COLO829 (cell line): Measurements from ENCODE around the gene GYS2.
"Not testable (repeated sequence)": the region's sequence is repeated elsewhere in the genome, so short reads cannot be mapped to it uniquely, and the experiment has no call there.

Experiments
- DNase-seq: peaks from one replicate; pipeline ENCODE4 v3.0.0; 2012; ENCODE audit warnings: low spot score

The GYS2 gene

DNA sequence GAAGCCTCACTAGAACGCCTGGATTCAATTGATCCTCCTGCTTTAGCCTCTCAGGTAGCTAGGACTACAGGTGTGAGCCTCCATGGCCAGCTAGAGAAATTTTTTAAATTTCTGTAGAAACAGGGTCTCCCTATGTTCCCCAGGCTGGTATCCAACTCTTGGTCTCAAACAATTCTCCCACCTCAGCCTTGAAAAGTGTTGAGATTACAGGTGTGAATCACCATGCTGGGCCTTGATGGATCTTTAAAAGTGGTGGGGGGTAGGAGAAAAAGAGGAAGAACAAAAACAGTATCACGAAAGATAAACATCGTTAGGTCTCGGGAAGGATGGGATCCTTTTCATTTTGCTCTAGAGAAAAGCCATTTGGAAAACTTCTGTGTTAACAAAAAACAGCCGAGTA lies 4.5 kb downstream of the GYS2 start:
- no peak for DNase-seq

DNA sequence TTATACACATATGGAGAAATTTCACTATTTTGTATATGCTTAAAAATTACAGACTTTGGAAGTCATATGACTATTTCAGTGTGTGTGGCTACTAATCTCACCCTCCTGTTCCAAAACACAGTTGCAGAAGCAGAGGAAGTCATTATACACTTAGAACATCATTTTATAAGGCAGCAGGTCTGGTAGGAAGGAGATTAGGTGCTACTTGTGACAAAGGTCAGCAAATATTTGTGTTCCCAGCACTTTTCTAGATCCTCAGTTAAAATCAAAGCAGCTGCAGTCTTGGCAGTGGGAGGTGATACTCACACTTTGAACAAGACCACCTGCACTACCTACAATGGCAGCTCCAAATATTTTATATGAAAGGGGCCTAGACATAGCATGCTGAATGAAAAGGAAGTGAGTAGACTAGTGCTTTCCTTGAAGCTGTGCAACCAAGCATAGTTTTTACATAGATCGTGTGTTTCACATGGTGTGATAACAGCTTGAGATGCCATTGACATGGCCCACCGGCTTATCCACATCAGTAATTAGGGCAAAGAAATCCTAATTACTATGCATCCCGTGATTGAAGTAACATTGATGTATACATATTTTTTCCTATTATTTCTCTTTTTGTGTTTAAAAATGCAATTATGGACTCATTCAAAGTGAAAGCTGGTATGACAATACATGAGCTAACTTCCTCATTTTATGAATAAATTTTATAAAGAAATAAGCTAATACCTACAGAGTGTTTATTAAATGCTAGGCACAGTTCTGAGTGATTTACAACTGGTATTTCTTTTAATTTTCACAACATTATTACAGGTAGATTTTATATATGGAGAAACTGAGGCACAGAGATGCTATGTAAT lies 5.3 kb downstream of the GYS2 start:
- no peak for DNase-seq

DNA sequence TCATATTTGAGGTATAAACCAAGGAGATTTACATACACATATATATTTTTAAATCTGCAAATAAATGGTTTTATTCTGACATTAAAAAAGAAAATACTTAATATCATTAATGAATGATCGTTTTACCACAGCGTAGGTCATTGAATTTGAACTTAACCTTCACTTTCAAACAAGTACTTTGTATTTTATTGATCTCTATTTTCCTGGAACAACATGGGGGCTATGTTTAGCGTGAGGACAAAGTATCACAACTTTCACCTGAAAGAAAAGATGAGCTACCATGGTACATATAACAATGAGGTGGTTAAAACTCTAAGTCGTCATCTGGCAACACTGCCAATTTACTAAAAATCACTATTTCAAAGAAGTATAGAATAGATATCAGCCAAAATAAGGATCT lies 6.0 kb downstream of the GYS2 start:
- DNase-seq = no peak

DNA sequence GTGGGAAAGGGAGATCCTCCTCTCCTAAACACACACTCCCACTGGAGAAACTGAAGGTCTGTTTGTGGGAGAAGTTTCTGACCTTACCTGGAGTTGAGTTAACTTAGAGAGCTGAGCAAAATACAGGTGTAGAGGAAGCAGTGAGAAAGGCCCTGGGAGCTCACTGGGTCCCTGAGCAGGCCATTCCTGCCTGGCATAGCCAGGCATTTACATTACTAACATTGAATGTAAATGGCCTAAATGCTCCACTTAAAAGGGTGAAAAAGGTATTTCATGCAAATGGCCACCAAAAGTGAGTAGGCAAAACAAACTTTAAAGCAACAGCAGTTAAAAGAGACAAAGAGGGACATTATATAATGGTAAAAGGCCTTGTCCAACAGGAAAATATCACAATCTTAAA lies 9.3 kb downstream of the GYS2 start:
- DNase-seq = not testable (repeated sequence)

DNA sequence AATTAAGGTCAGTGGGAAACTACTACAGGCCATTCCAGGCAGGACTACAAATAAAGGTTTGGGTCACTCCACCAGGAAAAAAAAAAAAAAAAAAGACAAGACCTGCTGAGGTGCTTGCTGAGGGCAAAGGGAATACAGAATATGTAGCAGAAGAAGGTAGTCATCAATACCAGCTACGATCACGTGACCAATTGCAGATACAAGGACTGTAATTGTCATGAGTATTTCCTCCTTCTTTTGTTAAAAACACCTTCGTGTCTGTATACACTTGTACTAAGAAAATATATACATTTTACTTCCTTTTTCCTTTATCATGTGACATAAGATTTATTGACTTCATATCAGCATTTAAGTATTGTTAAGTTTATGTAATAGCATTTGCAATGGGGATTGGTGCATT lies 19.2 kb downstream of the GYS2 start:
- no peak for DNase-seq

DNA sequence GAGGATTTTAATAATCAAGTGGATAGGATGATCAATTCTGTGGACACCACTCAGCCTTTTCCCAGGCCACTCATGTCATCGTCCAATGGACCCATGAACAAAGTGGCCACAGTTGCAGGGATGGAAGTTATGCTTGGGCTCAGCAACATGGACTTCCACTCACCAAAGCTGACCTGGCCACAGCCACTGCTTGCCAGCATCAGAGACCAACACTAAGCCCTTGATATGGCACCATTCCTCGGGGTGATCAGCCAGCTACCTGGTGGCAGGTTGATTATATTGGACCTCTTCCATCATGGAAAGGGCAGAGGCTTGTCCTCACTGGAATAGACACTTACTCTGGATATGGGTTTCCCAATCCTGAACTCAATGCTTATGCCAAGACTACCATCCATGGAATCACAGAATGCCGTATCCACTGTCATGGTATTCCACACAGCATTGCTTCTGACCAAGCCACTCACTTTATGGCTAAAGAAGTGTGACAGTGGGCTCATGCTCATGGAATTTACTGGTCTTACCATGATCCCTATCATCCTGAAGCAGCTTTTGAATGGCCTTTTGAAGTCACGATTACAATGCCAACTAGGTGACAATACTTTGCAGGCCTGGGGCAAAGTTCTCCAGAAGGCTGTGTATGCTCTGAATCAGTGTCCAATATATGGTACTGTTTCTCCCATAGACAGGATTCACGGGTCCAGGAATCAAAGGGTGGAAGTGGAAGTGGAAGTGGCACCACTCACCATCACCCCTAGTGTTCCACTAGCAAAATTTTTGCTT lies 20.1 kb downstream of the GYS2 start:
- not testable (repeated sequence) for DNase-seq

DNA sequence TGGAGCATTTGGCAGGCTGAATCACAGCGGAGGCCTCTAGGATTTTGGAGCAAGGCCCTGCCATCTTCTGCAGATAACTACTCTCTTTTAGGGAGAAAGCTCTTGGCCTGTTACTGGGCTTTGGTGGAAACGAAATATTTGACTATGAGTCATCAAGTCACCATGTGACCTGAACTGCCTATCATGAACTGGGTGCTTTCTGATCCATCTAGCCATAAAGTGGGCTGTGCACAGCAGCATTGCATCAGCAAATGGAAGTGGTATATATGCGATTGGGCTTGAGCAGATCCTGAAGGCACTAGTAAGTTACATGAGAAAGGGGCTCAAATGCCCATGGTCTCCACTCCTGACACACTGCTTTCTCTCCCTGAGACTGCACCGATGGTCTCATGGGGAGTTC lies 21.1 kb downstream of the GYS2 start:
- DNase-seq = no peak

DNA sequence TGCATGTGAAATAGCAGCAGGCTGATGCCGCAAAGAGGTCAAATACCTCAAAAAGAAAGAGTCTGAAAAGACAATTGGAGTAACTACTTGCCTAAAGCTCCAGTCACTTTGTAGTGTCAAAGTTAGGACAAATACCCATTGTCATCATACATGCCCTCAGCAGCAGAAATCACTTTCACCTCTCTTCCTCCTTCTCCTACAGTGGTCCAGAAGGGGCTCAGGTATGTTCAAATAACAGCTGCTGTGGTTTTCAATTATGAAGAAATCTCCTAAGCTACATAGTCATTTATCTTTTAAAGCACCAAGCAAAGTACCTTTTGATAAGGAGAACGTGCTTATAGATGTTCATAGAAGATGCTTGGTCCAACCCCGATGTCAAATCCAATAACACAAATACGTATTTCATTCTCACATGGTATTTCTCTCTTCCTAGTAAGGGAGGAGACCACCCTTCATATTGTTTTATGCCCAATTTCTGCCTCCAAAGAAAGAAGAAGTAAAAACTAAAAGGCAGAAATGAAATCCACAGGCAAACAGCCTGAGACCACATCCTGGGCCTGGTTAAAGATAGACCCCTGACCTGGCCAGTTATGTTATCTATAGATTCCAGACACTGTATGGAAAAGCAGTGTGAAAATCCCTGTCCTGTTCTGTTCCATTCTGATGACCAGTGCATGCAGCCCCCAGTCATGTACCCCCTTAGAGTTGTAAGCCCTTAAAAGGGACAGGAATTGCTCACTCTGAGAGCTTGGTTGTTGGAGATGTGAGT lies 23.7 kb downstream of the GYS2 start:
- no peak for DNase-seq

DNA sequence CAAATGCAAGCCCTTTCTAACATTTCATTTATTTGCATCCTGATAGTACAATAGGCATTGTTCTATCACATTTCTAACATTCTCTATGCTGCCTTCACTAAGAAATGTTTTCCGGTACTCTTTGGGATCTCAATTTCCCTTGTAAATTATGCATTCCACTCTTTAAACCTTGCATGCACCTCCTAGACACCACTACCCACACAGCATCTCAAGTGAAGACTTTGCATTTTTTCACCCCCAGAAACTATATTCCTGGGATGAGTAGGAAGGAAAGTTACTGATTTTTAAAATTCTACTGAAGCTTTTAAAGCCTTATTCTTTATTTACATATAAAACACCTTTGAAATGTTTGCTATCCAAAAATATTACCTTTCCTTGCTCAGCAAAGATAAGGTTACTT lies 27.1 kb downstream of the GYS2 start:
- no peak for DNase-seq

DNA sequence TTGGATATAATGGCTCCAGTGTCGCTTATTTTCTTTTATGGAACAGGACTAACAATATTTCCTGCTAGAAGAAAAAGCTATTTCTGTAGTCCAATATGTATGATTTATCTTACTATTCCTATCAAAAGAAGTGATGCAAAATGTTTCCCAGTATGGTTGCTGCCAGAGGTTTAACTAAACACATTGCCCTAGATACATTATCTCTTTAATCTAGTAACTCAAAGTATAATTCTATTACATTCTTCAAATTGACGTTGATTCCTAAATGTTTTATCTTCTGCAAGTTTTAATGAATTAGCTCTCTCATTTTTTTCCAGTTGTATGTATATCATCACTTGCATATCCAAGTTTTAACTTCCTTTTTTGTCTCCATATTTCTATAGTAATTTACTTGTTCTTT lies 28.2 kb downstream of the GYS2 start:
- DNase-seq = no peak

DNA sequence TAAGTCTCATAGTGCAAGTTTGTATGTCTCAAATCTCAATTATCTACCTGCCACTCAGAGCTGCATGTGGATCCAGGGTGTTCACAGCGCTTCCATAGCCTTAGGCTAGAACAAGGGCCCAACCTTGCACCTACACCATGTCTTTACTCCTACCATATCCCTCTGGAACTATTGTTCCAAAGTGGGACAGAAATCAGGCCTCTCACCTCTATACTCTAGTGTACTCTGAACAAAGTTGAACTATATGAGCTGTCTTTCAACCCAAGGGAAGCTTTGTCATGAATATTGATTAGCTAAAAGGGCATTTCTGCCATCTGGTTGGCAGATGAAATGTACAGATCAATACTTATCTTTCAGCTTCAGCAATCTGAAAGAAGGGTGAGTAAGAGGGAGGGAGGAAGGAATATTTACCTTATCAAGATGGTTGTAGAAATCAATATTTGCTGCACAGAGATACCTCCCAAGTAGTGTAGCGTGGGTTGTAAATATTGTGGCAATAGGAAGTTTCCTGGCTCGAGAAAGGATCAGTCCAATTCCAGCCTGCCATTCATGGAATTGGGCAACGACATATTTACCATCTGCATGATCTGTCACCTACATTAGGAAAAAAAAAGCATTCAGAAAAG lies 30.8 kb downstream of the GYS2 start:
- no peak for DNase-seq

DNA sequence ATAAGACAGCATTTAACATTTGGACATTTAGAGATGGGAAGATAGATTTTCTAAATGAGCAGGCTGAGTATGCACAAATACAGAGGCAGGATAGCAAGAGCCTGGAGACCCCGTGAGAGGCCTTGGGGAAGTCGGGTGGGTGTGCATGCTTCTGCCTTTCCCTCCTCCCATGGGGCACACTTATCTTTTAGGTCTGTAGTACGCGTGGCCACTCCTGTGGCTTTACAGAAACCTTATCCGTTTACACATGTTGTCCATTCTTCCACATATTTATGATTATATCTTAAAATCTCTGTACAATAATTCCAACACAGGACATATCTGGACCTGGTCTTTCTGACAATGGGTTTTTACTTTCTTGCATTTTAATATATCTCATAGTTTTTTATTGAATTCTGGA lies 33.6 kb downstream of the GYS2 start:
- no peak for DNase-seq

DNA sequence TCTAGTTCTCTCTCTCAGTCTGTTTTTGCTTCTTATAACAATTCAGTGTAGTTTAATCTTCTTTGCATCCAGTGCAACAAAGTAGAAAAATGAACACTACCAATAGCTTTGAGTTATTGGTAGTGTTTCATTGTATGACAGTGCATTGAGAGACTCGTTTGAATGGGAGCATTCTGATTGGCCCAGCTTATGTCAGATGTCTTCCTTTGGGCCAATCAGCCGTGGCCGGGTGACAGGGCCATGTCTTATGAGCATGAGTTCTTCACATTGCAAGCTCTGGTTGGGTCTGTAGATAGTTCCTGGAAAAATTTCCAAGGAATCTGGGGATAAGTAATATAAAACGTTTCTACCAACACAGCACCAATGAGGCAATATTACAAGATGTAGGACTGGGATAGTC lies 36.5 kb downstream of the GYS2 start:
- no peak for DNase-seq

DNA sequence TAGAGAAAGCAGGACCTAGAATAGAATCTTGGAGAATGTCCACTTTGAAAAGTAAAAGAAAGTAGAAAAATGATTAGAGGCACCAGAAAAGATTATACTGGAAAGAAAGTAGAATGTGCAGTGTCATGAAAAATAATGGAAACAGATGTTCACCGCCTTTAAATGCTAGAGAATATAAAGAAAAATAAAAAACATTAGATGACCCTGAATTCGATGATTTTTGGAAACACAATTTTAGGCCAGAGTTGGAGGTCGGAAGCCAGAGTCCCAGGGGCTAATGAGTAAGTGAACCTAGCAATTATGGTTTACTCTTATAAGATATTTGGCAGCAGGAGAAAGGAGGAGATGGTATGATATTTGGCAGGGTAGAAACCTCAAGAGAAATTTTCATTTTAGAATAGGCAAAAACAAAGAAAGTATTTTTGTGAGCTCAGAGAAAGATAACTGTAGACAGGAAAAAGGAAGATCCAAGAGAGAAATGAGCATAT lies 37.7 kb downstream of the GYS2 start:
- DNase-seq = no peak

DNA sequence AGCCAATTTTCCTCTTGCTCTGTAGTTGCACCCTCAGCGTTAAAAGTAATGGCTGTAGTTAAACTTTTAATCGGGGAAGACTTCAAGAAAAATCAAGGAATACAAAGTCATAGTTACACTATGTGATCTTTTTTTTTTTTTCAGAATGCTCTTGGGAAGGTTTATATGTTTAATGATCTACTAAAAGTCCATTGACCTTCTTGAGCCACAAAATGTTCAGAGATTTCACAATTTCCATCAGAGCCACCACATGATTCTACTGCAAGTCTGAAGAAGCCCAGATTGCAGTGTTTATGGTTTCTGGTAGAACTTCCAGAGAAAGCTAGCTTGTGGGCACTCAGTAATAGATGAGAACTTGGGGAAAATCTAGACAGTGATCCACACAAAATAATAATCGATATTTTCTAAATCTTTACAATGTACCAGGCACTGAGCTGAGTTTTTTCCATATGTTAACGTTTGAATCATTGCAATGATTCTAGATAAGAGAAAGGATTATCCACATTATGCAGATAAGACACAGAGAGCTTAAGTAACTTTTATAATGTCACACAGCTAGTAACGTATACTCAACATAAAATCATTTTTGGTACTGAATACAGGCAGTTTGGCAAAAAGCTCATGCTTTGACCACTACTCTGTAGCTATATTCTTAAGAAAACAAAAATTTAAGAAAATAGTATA lies 38.3 kb downstream of the GYS2 start:
- DNase-seq = no peak

DNA sequence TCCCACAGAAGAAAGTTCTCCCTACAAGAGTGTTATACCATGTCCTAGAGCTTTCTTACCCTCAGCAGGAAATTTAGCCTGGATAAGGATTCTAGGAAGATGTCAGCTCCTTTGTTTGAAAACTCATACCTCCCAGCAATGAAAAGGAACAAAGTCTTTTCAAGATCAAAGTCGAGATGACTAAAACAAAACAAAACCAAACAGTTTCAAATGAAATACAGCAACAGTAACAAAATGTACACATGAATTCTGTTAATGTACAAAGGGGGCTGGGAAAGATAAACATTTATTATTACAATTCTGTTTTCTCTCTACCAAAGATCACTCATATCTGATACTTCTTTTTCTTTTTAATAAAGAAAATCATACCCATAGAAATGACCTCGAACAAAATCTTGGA lies 41.8 kb downstream of the GYS2 start:
- no peak for DNase-seq

DNA sequence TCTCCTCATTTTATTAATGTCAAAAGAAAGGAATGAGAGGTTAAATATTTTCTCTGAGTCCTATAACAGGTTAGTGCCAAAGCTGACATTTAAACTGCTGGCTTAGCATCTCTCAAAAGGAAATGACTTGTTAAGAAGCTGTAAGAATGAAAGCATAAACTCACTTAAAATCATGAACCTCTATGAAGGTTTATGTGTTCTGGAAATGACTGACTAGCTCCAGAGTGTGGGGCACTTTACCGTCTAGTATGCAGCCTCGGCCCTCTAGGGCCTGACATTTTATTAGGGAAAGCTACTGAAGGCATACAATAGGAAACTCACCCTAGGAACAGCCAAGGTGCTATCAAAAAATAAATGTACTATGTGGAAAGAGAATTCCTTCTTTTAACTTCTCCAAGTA lies 43.5 kb downstream of the GYS2 start:
- no peak for DNase-seq

DNA sequence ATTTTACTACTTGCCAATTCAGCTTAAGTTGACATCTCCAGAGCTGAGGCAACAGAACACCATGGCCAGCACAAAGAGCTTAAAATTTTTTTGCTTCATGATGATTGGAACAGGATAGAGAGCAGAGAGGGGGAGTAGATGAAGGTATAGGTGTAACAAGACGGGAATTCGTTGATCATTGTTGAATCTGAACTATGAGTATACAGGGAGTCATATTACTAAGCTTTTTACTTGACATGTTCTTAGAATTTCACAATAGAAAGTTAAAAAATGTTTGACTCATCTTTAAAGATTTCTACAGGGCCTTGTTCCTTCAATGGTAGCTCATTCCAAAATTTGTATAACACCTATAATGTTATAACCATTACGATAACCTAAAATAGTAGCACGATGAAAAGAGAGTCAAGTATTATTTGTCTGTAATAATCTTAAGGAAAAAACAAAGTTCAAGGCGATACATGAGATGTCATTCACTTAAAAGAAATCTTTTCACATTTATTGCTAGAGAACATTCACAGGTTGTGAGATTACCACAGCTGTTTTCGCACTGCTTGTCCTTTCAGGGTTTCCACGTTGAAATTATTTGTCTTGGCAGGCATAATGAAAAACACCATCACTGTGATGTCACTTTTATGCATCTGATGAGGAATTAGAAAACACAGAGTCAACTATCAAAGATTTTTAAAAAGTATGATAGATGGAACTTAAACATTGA lies 44.6 kb downstream of the GYS2 start:
- DNase-seq = no peak

DNA sequence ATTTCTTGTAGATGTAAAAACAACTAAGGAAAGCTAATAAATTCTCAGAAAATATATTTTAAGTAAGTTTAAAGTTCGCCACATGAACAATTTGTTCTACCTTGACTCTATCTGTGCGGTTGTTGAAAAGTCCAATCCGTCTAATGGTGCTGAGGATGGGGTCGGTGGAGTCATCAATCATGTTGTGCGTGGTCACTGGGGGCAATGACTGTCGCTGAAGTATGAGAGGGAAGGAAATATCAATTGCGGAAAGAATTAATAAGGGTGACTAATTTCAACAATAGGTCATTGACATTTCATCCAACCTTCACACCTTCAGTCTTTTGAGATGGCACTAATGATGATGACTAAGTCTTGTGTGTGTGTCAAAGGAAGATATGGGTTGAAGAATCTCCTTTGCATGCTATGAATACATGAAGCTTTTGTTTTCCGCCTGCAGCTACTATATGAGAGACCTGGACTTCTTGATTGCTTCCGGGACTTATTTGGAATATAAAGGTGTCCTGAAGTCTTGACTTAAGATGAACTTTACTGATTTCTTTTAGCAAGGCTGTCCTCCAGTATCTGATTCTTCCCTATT lies 46.5 kb downstream of the GYS2 start:
- no peak for DNase-seq

DNA sequence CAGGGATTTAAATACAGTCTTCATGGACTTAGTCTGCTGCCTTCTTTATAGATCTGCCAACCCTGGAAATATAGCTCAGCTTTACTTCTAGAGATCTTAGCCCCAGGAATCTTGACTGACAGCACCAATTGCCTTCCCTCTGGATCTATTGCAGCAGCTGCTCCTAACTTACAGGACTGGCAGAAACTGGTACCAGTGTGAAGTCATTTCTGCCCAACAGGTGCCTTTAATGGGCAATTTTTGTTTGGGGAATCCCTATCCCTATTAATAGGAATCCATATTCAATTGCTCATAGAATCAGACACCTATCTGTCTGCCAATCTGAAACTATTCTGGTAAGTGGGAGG lies 51.3 kb downstream of the GYS2 start:
- no peak for DNase-seq
